Stimulated activated CD4-positive, alpha-beta T cell treated with anti-CD3 and anti-CD28 coated beads, TNF-alpha, amount 100 ng/mL, for 1 hour (primary cell): ENCODE measurements around the gene ZNF213.

Source experiments
- DNase-seq, 3 donors: peaks; one replicate each; pipeline ENCODE4 v3.0.0-alpha.2; 2020; ENCODE audit warnings: low read depth in 3 of 3, low spot score in 1 of 3

The ZNF213 gene

GRCh38 chr16:3101018-3101840, 33.6 kb upstream of the ZNF213 start:
- no peak for DNase-seq

DNA sequence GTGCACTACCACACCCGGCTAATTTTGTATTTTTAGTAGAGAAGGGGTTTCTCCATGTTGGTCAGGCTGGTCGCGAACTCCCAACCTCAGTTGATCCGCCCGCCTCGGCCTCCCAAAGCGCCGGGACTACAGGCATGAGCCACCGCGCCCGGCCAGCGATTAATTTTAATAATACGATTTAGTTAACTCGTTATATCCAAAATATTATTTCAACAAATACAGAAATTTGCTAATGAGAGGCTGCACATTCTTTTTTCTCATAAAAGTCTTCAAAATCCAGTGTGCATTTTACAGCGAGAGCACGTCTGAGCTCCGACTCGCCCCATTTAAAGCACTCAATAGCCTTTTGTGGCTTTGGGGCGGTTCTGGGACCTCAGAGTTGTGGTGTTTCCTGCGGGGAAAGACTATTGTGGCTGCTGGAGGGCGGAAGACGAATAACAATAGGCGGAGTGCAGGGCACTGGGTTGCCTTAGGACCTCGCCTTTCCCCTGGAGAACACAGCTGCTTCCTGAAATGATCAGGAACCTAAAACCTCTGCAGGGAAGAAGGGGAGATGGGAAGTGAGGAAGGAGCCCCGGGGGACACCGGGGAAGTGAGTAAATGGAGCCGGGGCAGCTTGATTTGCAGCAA, 32.9 kb upstream of the ZNF213 start:
- DNase-seq: no peak

- peak; percentile 73 to 83 (median 77) for DNase-seq
Measured at GRCh38 chr16:3106205-3106928, 28.5 kb upstream of the ZNF213 start.

GRCh38 chr16:3112058-3112880, 22.6 kb upstream of the ZNF213 start, which contains the start of gene ZNF205:
Gene ZNF205, plus strand, starts transcription at chr16:3112586. Its CDS starts 845 bp downstream, at chr16:3113431.
- DNase-seq: no peak

GRCh38 chr16:3112881-3113574, 21.8 kb upstream of the ZNF213 start:
- DNase-seq: no peak

DNA sequence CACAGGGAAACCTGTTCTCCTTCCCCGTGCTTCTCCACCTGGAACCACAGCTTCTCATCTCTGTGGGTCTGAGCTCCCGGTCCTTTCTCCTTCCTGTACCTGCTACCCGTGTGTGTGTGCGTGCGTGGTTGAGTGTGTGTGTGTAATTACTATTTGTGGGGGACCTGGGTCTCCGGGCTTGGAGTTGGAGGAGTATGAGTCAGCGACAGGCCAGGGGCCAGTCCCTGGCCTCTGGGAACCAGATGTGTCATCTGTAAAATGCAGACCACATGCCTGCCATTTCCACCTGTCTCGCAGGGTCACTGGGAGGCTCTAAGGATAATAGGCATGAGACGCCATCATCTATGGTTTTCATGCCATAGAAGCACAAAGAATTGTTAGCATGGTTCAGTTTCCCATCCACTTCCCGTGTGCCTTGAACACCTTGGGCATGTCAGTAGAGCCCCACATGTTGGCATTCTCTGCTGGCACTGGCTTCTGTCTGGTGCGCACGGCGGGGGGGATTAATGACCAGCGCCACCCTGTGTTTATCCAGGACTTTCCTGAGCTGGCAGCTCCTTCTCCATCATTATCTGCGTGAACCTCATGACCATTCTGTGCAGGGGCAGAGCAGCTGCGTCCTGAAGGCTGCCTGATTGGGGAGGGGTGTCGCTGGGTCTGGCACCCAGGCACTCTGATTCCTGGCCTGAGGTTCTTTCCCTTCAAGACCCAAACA, 20.9 kb upstream of the ZNF213 start:
- DNase-seq: no peak

DNA sequence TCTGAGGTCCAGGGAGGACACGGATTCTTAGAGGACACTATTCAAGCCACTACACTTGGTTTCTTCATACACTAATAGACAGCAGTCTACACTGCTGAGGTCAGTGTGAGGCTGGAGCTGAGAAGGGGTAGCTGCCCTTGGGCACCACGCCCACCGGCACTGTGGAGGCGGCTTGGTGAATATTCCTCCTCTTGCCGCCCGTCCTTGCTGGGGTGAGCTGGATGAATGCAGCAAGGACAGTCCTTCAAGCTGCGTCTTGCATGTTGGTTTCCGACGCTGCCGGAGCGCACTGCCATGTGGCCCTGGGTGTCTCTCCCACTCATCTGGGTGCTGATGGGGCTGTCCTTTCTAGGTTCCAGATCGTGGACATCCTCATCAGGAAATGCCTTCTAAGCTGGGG, 19.8 kb upstream of the ZNF213 start:
- no peak for DNase-seq

DNA sequence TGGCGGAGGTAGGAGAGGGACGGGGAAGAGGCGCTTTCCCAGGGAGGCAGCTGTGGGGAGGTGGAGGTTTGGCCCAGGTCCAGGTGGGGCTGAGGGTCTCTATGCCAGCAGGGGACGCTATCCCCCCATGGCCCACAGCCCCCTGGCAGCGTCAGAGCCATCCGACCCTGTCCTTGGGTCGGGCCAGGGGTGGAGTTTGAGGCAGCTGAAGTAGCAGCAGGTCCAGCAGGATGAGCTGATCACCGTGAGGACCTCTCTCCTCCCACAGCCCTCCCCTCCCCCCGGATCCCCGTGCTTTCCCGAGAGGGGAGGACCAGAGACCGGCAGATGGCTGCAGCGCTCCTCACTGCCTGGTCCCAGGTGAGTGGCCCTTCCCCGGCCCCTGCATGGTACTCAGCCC, 19.3 kb upstream of the ZNF213 start:
- no peak for DNase-seq

- no peak for DNase-seq
Measured at GRCh38 chr16:3118204-3118790, 16.5 kb upstream of the ZNF213 start.

- no peak for DNase-seq
Measured at GRCh38 chr16:3118846-3119245, 16.0 kb upstream of the ZNF213 start.

GRCh38 chr16:3119286-3119685, 15.5 kb upstream of the ZNF213 start:
- DNase-seq: no peak

GRCh38 chr16:3119701-3120408, 15.0 kb upstream of the ZNF213 start:
- no peak for DNase-seq

DNA sequence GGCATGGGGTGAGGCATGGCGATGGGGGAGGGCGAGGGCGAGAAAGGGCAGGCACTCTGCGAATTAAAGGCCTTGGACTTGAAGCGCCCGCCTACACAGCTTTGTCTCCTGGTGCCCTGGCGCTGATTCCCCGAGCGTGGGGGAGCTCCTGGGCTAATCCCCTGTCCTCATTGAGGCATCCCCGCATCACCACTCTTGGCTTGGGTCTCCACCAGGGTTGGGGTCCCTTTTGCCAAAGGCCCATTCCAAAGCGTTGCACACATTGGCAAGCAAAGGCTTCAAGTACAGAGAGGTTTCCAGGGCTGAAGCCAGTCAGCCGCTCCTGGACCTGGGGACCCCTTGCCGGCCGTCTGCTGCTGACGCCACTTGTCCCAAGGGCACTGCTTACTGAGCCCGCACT, 14.4 kb upstream of the ZNF213 start:
- DNase-seq: no peak

DNA sequence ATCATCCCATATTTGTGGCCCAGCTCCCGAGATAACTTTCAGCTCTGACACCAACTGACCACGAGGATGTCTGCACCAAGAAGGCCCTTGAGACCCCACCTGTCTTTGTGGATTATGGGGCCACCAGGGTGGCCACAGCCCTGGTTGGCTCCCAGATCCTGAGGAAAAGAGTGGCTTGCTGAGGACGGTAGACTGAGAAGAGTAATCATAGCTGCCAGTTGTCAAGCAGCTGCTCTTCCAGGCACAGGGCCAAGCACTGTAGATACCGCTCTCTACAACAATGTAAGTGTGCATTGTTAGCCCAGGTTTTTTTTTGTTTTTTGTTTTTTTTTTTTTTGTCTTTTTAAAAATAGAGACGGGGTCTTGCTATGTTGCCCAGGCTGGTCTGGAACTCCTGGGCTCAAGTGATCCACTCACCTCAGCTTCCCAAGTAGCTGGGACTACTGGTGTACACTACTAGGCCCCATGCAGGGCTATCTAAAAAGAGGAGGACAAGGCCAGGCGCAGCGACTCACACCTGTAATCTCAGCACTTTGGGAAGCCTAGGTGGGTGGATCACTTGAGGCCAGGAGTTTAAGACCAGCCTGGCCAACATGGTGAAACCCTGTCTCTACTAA, 12.9 kb upstream of the ZNF213 start:
- no peak for DNase-seq

GRCh38 chr16:3122926-3123570, 11.8 kb upstream of the ZNF213 start:
- no peak for DNase-seq

GRCh38 chr16:3123986-3124886, 10.6 kb upstream of the ZNF213 start:
- peak; percentile 89 to 93 (median 91) for DNase-seq

- DNase-seq: no peak
Measured at GRCh38 chr16:3127745-3128144, 7.1 kb upstream of the ZNF213 start.
